ENCODE data around the gene VPS13A. TPM values are rescaled to one million over a fixed set of nuclear protein-coding genes. Genes with fewer than 3 reads are reported as not detected.

Gene VPS13A
- total RNA-seq, 1 donor from 2014 or later = 66.8 TPM

GRCh38 chr9:77133011-77133410 is 44.3 kb upstream of the VPS13A start:
- DNase-seq (ENCODE audit: low spot score) = no peak
- no peak overlapping the region for H3K27ac Mint-ChIP-seq
- H3F3A ChIP-seq (ENCODE audit: low read depth) = peaks cover 9% of the 10 kb centered on the region
- H4K20me1 ChIP-seq (ENCODE audit: low read depth) = no peaks in the 10 kb centered on the region
- H3K27ac ChIP-seq = no peak overlapping the region
- H3K27me3 ChIP-seq = no peaks in the 10 kb centered on the region
- no peaks in the 10 kb centered on the region for H3K36me3 Mint-ChIP-seq
- H3K4me1 ChIP-seq = peaks cover 7% of the 10 kb centered on the region
- no peaks in the 10 kb centered on the region for H3K9me3 Mint-ChIP-seq
- no peaks in the 10 kb centered on the region for H3K27me3 Mint-ChIP-seq (ENCODE audit: insufficient read depth, low read depth)
- H3K79me2 ChIP-seq (ENCODE audit: low read depth) = no peaks in the 10 kb centered on the region
- H3K9me3 ChIP-seq (ENCODE audit: low read depth) = no peaks in the 10 kb centered on the region
- no peaks in the 10 kb centered on the region for H3K36me3 ChIP-seq
- no peak overlapping the region for H3K4me3 Mint-ChIP-seq
- no peak overlapping the region for H3K4me2 ChIP-seq
- H2AFZ ChIP-seq (replicated peaks) = no peak overlapping the region
- H3K4me3 ChIP-seq = no peak overlapping the region
- no peak overlapping the region for H3K9ac ChIP-seq
- peaks cover 5% of the 10 kb centered on the region for H3K4me1 Mint-ChIP-seq
- no peak for TF ChIP-seq CTCF (IDR thresholded peaks at IDR 0.05)
- no peak for TF ChIP-seq EZH2 (IDR thresholded peaks at IDR 0.05)
- no peak for TF ChIP-seq EZH2phosphoT487 (IDR thresholded peaks at IDR 0.05)

GRCh38 chr9:77142366-77142765 is 35.0 kb upstream of the VPS13A start:
- no peaks in the 10 kb centered on the region for H3K36me3 ChIP-seq
- no peak for DNase-seq (ENCODE audit: low spot score)
- Mint-ChIP-seq H3K4me1 (no peaks in the 10 kb centered on the region), H3K27ac (no peak overlapping the region), H3K9me3 (no peaks in the 10 kb centered on the region), H3K4me3 (no peak overlapping the region), H3K27me3 (ENCODE audit: insufficient read depth, low read depth) (no peaks in the 10 kb centered on the region), H3K36me3 (no peaks in the 10 kb centered on the region)
- no peak overlapping the region for H3K9ac ChIP-seq
- H3K4me1 ChIP-seq = no peaks in the 10 kb centered on the region
- no peaks in the 10 kb centered on the region for H3K27me3 ChIP-seq
- no peak overlapping the region for H2AFZ ChIP-seq (replicated peaks)
- no peaks in the 10 kb centered on the region for H4K20me1 ChIP-seq (ENCODE audit: low read depth)
- H3F3A ChIP-seq (ENCODE audit: low read depth) = no peaks in the 10 kb centered on the region
- no peak for TF ChIP-seq EZH2phosphoT487 (IDR thresholded peaks at IDR 0.05)
- no peak for TF ChIP-seq EZH2 (IDR thresholded peaks at IDR 0.05)
- TF ChIP-seq CTCF (IDR thresholded peaks at IDR 0.05) = no peak
- no peak overlapping the region for H3K4me3 ChIP-seq
- H3K79me2 ChIP-seq (ENCODE audit: low read depth) = no peaks in the 10 kb centered on the region
- no peak overlapping the region for H3K4me2 ChIP-seq
- no peaks in the 10 kb centered on the region for H3K9me3 ChIP-seq (ENCODE audit: low read depth)
- H3K27ac ChIP-seq = no peak overlapping the region

GRCh38 chr9:77149879-77150278 is 27.5 kb upstream of the VPS13A start:
- peaks cover 4% of the 10 kb centered on the region for H3K27me3 Mint-ChIP-seq (ENCODE audit: insufficient read depth, low read depth)
- Histone ChIP-seq H3K36me3 (no peaks in the 10 kb centered on the region), H3K9me3 (ENCODE audit: low read depth) (no peaks in the 10 kb centered on the region), H3K79me2 (ENCODE audit: low read depth) (no peaks in the 10 kb centered on the region), H4K20me1 (ENCODE audit: low read depth) (no peaks in the 10 kb centered on the region), H3F3A (ENCODE audit: low read depth) (no peaks in the 10 kb centered on the region), H3K27ac (no peak overlapping the region), H3K4me2 (no peak overlapping the region), H3K9ac (no peak overlapping the region), H3K27me3 (no peaks in the 10 kb centered on the region), H3K4me3 (no peak overlapping the region), H2AFZ (replicated peaks) (no peak overlapping the region), H3K4me1 (no peaks in the 10 kb centered on the region)
- TF ChIP-seq EZH2 (IDR thresholded peaks at IDR 0.05) (no peak), CTCF (IDR thresholded peaks at IDR 0.05) (no peak), EZH2phosphoT487 (IDR thresholded peaks at IDR 0.05) (no peak)
- H3K36me3 Mint-ChIP-seq = no peaks in the 10 kb centered on the region
- DNase-seq (ENCODE audit: low spot score) = no peak
- H3K9me3 Mint-ChIP-seq = no peaks in the 10 kb centered on the region
- H3K27ac Mint-ChIP-seq = no peak overlapping the region
- no peak overlapping the region for H3K4me3 Mint-ChIP-seq
- no peaks in the 10 kb centered on the region for H3K4me1 Mint-ChIP-seq

Data from neural progenitor cell (in vitro differentiated cells).